ENCODE measurements around the gene PLVAP.

The PLVAP gene

DNA sequence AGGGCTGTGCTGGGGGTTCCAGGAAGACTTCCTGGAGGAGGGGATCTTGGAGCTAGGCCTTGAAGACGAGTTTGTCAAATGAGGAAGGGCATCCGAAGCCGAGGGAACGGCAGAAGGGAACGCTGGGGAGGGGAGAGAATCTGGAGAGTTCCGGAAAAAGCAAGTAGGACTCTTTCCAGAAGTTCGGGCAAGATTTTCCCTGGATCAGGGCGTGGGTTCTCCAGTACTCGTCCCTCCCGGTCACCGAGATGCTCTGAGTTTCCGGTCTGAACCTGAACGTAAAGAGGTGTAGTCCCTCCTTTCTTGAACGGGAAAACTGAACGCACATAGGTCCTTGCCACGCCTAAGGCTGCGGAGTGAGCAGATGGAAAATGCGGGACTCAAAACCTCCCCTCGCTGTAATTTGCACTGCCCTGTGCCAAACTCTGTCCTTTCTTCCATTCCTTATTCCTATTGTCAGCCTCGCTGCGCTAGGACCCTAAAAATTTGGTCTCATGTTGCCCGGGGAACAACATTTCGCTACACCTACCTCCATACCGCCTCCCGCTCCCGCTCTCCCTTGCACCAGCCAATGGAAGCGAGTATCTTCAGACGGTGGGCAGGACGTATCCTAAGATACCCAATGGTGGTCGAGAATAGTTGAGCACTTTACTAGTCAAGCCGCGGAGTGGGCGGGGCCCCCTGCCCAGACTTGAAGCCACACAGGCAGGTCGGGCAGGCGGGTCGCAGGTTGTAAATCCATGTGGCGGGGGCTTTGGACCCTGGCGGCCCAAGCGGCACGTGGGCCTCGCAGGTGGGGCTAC lies 40.1 kb downstream of the PLVAP start, which contains the start of gene GTPBP3:
GTPBP3 (plus strand) TSS at position 682 of the 803 bp plus-strand sequence; CDS start at position 741, 59 bp downstream.
- in situ Hi-C loops (cut with MboI; ENCODE audit: low sequenced_read_pairs): no loop called here

DNA sequence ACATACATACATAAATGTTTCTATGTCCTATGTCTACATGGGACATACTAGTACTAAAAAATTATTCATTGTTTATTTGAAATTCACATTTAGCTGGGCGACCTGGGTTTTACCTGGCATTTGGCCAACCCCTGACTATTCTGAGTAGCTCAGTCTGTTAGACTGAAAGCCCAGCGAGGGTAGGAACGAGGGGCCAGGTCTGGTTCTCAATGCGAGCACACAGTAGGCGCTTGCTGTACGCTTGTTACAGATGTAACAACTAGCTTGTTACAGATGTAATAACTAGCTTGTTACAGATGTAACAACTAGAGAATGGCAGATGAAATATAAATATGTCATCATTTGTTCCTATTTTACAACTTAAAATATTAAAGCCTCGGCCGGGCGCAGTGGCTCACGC lies 41.6 kb downstream of the PLVAP start:
- in situ Hi-C loops (cut with MboI; ENCODE audit: low sequenced_read_pairs): no loop called here

DNA sequence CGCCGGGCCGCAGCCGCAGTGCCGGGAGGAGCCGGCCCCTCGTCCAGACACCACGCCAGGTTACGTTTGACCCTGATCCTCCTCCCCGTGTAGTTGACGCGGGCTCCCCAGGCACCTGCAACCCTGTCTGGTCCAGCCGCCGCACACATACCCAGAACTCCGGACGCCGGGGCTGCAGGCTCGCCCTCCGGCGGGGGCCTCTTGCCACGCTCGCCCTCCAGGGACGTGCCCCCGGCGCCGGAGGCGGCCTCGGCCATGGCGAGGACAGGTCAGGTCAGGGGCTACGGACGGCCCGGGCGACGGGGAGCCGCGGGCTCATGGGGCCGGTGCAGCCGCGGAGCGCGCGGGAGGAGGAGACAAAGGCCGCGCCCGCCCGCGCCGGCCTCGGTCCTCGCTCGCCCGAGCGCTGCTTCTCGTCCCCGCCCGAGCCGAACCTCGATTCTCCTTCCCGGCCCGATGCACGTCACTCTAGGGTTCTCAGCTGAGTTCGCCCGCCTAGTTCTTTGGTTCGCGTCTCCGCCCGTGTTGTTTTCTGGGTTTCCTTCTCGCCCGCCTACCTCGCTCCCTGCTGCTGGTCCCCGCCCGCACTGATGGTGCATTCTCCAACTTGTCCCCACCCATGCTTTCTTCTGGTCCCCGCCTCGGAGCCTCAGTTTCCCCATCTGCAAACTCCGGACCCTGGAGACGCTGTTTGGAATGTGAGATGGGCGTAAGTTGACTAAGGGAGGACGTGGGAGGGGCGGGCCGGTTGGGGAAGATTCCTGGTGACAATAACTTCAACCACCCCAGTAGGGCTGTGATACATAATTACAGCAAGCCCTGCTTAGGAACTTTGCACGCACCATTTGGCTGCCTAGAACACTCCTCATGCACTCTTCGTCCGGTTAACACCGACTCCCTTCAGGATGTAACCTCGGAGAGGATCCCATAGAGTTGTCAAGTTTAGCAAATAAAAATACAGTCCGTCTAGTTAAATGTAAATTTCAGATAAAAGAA lies 42.4 kb downstream of the PLVAP start, which contains the start of gene ANO8:
ANO8 (minus strand) TSS at position 442 of the 996 bp plus-strand sequence; CDS start at position 257, 185 bp downstream.
- in situ Hi-C loops (cut with MboI; ENCODE audit: low sequenced_read_pairs): no loop called here

DNA sequence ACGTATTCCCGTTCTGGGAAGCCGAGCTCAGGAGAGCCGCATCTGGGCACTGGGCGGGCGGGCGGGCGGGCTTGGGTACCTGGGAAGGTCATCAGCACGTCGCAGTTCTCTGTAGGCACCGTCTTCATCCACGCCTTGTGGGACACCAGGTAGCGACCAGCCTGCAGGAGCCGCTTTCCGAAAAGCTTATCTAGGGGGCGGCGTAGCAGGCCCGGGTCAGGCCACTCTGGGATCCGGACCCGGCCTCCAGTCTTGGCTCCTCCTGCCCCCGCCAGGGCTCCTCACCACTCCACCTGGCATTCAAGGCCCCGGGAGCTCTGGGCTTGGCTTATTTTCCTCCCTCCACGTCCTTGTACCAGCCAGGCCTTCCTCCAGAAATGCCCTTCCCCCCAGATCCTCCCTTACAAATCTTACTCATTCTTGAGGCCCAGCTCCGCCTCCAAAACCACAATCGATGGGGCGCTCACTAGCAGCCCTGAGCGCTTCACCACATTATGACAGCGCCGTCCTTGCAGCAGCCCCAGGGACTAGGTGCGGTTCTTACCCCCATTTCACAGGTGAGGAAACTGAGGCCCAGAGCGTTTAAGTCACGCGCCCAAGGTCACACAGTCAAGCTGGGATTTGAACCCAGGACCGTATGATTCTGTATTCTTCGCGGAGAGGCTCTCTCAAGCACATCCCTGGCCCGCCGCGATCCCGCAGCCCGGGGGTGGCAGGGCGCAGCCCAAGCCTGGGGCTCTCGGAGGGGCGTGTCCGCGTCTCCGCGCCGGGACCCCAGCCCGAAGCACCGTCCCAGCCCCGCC lies 43.3 kb downstream of the PLVAP start:
- in situ Hi-C loops (cut with MboI; ENCODE audit: low sequenced_read_pairs): no loop called here

DNA sequence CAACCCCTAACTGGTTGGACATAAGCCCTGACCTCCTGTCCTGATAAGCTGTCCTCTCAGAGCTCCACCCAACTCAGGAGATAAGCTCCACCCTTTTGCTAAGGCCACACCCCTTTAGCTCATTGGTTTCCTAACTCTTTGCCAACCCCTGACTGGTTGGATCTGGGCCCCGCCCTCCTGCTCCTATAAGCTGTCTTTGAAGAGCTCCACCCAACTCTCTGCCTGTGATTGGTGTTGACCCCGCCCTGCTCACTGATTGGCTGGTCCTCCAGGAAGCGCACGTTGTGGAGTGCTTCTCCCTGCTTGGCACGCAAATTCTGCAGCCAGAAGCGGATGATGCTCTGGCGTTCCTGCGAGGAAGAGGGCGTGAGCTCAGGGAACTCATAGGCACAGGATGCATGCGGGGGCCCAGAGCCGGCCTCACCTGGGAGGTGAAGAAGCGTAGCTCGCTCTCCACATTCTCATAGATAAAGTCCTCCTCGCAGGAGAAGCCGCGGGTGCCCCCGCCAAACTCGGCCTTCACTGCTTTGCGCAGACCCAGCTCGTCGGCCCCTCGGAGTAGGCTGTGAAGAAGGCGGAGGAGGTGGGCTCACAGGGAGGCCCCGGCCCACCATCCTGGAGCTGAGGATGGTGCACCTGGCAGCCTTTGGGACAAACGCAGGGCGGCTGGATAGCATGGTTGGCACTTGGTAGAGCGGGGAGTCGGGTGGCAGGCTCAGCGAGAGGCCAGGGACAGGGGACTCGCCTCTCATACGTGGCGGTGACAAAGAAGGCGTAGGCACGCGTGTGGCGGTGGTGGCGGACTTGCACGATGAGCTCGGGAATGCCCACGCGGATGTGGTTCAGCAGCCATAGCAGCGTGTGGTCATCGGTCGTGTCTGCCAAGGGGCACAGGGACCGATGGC lies 44.2 kb downstream of the PLVAP start:
- in situ Hi-C loops (cut with MboI; ENCODE audit: low sequenced_read_pairs): no loop called here

DNA sequence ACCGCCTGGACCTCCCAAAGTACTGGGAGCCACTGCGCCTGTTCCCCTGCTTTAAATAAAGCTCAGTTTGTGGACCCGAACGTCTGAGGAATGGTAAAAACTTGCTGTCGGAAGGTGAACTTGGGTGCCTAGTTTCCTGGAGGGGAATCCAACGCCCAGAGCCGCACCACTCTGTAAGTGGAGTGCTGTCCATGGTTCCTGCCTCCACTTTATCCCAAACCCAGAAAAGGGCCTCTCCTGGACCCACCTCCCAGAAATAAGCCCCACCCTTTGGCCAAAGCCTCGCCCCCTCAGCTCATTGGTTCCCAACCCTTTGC lies 44.8 kb downstream of the PLVAP start:
- in situ Hi-C loops (cut with MboI; ENCODE audit: low sequenced_read_pairs): no loop called here

DNA sequence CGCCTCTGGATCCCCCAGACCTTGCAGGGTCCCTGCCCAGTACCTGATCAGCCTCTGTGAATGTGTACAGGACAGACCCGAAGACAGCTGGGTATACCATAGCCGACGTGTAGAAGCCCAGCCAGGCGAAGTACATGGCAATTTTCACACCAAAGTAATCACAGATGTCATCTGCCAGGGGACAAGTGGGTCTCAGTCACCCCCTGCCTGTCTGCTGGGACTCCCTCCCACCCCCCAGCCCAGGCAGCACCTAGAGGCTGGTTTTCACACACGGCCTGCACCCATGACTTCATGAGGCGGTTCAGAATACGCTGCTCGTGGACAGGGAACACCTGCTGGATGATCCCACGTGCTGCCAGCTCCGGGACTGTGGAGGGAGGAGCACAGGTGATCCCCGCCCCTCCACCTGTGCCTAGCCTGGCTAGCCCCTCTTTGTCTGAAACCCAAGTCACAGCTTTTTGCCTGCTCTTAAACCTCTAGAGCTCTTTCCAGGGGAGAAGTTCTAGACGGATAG lies 46.0 kb downstream of the PLVAP start:
- in situ Hi-C loops (cut with MboI; ENCODE audit: low sequenced_read_pairs): no loop called here

DNA sequence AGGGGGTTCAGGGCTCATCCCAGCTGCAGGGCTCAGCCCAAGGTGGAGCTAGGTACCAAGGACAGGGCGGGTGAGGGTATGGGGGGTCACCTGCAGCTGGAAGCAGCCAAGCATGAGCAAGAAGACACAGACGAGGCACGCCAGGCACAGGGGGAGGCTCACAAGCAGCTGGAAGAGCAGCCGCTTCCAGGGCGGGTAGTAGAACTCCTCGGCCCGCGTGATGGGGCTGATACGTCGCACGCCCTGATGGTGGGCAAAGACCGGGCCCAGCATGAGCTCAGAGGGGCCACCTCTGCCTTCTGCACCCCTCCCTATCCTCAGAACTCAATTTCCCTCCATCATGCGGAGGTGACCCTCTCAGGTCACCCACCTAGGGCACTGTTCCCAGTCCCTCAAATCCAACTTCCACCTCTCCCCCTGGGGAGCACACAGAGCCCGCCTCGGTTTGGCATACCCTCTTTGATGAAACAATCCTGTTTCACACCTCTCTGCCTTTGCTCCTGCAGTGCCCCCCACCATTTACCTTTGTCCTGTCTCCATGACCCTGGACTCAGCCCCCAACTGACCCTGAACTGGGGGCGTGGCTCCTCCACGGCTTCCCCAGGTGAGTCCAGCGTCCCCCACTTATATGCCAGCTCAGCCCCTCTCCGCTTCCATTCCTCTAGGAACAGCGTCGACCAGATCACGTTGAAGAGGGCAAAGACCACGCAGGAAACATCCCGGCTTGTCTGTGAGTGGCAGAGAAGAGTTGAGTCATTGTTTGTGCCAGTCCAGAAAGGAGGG lies 46.7 kb downstream of the PLVAP start:
- in situ Hi-C loops (cut with MboI; ENCODE audit: low sequenced_read_pairs): no loop called here

DNA sequence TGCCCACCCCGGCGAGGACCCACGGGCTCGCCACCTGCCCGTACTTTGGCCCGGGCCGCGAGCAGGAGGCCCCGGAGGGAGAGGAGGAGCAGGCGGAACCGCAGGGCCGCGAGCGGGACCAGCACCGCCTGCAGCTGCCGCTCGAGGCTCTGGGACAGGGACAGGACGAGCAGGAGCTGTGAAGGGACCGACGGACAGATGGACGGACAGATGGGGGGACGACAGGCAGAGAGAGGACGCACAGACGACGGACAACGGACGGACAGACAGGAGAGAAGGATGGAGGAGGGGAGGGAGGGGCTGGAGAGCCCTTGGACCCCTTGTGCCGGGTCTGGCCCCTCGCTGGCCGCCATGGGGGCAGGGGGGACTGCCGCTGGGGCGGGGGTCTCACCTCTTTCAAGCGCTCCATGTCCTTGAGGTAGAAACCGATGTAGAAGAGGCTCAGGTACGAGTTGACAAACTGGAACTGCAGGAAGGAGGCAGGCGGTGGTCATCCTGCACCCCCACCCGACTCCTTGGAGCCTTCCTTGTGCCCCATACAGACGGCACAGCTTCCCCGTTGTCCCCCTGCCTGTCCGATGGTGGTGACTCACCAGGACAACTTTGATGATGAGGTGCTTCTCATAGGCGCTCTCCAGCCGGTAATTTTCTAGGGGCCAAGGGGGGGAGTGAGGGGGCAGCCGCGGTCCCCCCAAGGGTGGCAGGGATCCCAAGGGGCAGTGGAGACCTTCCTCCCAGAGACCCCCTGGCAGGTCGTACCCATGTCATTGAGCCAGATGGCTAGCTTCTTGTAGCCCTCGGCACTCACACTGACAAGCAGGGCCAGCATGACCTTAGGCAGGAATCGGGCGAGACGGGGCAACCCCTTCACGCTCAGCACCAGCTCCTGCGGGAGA lies 47.5 kb downstream of the PLVAP start:
- in situ Hi-C loops (cut with MboI; ENCODE audit: low sequenced_read_pairs): no loop called here

DNA sequence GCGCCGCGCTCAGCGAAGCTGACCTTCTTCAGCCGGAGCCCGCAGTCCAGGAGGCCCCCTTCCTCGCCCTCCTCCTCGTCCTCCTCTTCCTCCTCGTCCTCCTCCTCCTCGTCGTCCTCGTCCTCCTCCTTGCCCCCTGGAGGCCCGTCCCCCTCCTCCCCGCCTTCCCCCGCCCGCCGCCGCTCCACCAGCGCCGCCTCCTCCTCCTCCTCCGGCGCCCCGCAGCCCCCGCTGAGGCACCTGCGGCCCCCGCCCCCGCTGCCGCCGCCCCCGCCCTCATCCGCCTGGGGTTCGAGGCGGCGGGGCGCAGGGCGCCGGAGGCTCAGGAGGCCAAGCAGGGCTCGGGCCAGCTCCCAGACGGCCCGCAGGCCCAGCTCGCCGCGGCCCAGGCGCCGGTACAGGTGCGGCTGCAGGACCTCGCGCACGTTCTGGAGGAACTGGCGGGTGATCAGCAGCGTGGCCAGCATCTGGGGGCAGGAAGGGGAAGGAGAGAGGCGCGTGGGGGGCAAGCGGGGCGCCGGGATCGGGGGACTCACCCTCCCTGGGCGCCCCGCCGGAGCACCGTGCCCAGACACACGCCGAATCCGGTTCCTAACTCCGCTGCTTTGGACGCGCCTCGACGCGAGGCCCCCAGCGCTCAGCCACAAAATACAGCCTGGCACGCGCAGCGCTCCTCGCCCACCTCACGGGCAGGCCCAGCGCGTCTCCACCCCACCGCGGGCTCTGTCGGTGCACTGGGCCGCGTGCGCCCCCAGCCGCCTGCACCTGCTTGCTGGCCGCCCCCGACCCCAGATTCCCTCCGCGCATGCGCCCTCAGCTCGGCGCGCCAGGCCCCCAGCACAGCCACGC lies 48.4 kb downstream of the PLVAP start:
- in situ Hi-C loops (cut with MboI; ENCODE audit: low sequenced_read_pairs): no loop called here

DNA sequence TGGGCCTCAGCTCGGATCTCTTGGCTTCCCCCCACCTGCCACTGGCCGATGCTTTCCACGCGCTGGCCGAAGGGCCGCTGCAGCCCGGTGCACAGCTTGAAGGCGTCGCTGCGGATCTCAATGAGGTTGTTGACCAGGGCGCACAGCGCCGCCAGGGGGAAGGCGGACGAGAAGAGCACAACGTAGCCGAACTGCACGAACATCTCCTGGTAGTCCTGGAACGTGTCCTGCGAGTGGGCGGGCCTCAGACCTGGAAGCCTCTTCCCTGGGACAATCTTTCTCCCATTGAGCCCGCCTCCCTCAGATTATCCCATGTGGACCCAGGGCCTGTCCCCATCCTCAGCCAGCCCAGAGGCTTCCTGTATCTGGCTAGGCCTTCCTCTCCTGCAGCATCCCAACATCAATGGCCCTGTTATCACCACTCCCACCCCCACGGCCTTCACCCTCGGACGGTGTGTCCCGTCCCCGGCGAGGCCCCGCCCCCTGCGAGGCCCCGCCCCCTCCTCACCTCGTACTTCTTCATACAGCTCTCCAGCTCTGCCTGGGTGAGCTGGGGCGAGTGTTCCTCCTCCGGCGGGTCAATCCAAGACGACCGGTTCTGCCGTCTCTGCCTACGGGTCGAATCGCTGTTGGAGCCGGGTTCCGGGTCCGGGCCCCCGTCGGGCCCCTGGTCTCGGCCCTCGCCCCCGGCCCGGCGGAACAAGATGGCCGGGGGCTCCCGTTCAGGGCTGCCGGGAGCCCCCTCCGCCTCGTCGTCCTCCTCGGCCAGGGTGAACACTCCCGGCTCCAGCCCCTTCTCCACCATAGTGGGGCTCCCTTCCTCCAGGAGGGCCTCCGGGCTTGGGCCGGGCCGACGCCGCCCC lies 49.3 kb downstream of the PLVAP start:
- in situ Hi-C loops (cut with MboI; ENCODE audit: low sequenced_read_pairs): no loop called here

DNA sequence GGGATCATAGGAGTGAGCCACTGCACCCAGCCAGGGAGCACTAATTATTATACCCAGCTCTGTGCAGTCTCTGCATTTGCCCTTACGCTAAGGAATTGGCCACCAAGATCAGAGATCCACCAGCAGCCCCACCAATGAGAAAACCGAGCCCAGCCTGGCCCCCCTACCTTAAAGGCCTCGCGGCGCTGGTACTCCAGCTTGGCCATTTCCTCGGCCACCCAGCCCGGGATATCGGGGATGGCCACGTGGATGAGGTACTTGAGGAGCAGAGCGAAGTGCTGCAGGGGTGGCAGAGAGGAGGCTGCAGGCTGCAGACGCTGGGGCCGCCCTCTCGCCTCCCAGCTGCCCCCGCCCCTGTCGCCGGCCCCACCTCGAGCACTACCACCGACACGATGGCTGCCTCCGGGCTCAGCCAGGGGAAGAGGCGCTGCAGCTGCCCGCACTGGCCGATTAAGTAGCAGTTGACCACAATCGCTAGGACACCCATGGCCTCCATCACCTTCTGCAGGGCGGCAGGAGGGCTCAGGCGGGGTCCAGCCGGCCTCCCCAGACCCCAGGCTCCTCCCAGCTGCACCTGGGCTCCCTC lies 50.0 kb downstream of the PLVAP start:
- in situ Hi-C loops (cut with MboI; ENCODE audit: low sequenced_read_pairs): no loop called here

DNA sequence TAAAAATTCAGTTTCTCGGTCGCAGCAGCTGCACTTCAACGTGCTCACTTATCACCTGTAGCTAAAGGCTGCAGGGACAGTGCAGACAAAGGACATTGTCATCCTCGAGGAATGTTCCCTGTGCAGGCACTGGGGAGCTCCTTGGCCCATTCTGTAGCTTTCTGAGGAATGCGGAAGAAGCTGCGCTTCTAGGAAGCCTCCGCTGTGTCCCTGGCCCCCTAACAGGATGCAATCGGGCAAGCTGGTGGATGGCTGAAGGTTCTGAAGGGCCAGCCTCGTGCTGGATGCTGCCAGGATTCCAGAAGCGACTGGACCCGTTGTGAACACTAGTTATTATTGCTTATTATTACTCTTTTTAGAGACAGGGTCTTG lies 50.6 kb downstream of the PLVAP start:
- in situ Hi-C loops (cut with MboI; ENCODE audit: low sequenced_read_pairs): no loop called here

DNA sequence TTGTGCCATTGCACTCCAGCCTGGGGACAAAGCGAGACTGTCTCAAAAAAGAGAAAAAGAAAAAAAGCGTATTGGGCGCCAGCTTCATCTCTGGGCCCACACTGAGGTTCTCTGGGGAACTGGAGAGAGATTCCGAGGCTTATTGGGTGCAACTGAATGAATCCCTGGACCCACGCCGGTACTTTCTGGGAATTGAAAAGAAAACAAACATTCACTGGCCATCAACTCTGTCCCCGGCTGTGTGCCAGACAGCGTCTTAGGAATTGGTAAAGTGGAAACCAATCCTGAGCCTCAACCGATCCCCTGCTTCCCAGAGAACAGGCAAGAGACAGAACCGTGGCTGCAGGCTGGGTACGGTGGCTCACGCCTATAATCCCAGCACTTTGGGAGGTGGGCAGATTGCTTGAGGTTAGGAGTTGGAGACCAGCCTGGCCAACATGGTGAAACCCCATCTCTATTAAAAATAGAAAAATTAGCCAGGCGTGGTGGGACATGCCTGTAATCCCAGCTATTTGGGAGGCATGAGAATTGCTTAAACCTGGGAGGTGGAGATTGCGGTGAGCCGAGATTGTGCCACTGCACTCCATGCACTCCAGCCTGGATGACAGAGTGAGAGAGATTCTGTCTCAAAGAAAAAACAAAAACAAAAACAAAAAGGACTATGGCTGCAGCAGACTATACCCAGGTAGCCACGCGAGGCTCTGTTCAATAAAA lies 51.1 kb downstream of the PLVAP start:
- in situ Hi-C loops (cut with MboI; ENCODE audit: low sequenced_read_pairs): no loop called here

DNA sequence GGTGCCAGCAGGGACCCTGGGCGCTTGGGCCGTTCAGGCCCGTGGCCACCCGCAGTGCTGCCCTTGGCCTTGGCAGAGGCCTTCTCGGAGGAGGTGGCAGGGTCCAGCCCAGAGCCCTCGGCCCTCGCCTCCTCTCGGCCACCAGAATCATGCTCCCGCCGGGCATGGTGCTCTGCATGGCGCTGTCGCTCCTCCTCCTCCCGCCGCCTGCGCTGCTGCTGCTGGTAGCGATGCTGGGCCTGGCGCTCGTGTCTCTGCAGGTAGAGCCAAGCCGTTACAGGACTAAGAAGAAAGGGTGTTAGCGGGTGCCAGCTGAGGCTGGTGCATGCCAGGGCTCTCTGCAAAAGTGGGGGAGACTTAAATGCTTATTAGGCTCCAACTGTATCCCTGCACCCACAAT lies 52.0 kb downstream of the PLVAP start:
- in situ Hi-C loops (cut with MboI; ENCODE audit: low sequenced_read_pairs): no loop called here

All from HL-60/S4 treated with phorbol 12-myristate 13-acetate at 8.2 ng/mL for 4 days and 3 days (cell line).